DOHH2 (cell line): Measurements from ENCODE around the gene ARHGEF4.

ENCODE experiments used
- CTCF ChIP-seq: fragments of 200-600 bp; sonication (generic); IDR thresholded peaks from one replicate; pipeline ENCODE4 v1.5.1; 2014; ENCODE audit warnings: antibody characterized with exemption, mild to moderate bottlenecking, low read depth, low read length; ENCODE audit not compliant: poor library complexity, severe bottlenecking
- EZH2phosphoT487 ChIP-seq: fragments of 200-600 bp; sonication (generic); IDR thresholded peaks from 2 replicates; pipeline ENCODE4 v1.6.1; 2017; ENCODE audit warnings: borderline replicate concordance, mild to moderate bottlenecking, antibody characterized with exemption, low read length, moderate library complexity, mixed read lengths

- TF ChIP-seq CTCF (no peak), EZH2phosphoT487 (no peak)
These were observed 167.9 kb downstream of the ARHGEF4 start for GRCh38 chr2:131004446-131005209.
